Measurements from ENCODE around the gene RNLS. TPM values are rescaled to one million over a fixed set of nuclear protein-coding genes. Genes with fewer than 3 reads are reported as not detected.

RNLS gene
- total RNA-seq, 4 donors from 2014 or later: 7.8 to 37.2 (median 26.2) TPM

DNA sequence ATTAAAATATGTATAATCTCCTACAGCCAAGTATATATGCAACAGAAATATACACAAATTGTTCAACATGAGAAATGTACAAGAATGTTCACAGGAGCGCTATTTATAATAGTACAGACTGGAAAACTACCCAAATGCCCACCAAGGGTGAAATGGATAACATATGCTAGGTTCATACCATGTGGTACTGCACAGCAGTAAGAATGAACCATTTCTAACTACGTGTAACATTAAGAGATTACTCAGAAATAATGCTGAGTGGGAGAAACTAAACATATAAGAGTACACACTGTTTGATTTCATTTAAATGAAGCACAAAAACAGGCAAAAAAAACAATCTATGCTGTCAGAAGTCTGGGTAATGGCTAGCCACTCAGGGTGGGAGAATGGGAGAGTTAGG, 45.8 kb downstream of the RNLS start:
- DNase-seq (ENCODE audit: low spot score in 2 of 2): no peak
- peak overlapping the region; percentile 32 to 91 (median 68) for H3K27ac ChIP-seq
- no peaks in the 10 kb centered on the region for H3K9me3 ChIP-seq
- no peaks in the 10 kb centered on the region for H3K36me3 ChIP-seq
- H3K4me1 ChIP-seq: peaks cover 0 to 56% (median 16%) of the 10 kb centered on the region in 4 donors
- no peaks in the 10 kb centered on the region for H3K27me3 ChIP-seq
- TF ChIP-seq, protein P1, sequence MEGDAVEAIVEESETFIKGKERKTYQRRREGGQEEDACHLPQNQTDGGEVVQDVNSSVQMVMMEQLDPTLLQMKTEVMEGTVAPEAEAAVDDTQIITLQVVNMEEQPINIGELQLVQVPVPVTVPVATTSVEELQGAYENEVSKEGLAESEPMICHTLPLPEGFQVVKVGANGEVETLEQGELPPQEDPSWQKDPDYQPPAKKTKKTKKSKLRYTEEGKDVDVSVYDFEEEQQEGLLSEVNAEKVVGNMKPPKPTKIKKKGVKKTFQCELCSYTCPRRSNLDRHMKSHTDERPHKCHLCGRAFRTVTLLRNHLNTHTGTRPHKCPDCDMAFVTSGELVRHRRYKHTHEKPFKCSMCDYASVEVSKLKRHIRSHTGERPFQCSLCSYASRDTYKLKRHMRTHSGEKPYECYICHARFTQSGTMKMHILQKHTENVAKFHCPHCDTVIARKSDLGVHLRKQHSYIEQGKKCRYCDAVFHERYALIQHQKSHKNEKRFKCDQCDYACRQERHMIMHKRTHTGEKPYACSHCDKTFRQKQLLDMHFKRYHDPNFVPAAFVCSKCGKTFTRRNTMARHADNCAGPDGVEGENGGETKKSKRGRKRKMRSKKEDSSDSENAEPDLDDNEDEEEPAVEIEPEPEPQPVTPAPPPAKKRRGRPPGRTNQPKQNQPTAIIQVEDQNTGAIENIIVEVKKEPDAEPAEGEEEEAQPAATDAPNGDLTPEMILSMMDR (IDR thresholded peaks at IDR 0.05): no peak
- TF ChIP-seq EP300 (IDR thresholded peaks at IDR 0.05) (no peak), POLR2A (IDR thresholded peaks at IDR 0.05) (no peak)
- no peak overlapping the region for H3K4me3 ChIP-seq
- WGBS, 2 donors: 64 to 72% methylated on average over 2 of the region's 2 CpGs

DNA sequence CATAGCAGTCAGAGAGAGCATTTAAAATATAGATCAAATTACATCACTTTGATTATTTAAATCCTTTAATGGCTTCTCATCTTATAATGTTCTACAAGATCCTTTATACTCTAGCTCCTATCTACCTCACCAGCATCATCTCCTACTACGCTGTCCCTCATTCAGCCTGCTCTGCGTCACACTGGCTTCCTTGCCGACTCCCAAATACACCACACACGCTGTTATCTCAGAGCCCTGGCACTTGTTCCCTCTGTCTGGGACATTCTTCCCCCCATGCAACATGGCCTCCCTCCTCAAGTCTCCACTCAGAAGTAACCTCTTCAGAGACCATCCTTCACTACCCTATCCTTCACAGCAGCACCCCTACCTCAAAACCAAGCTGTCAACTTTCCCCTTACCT, 46.7 kb downstream of the RNLS start:
- peaks cover 0 to 47% (median 8%) of the 10 kb centered on the region in 4 donors for H3K4me1 ChIP-seq
- no peaks in the 10 kb centered on the region for H3K36me3 ChIP-seq
- H3K4me3 ChIP-seq: no peak overlapping the region
- TF ChIP-seq, protein P1 (IDR thresholded peaks at IDR 0.05): no peak
- TF ChIP-seq POLR2A (IDR thresholded peaks at IDR 0.05): no peak
- TF ChIP-seq EP300 (IDR thresholded peaks at IDR 0.05): no peak
- WGBS, 2 donors: 72 to 98% methylated on average over 4 of the region's 4 CpGs
- no peak for DNase-seq (ENCODE audit: low spot score in 2 of 2)
- H3K9me3 ChIP-seq: no peaks in the 10 kb centered on the region
- no peaks in the 10 kb centered on the region for H3K27me3 ChIP-seq
- peak overlapping the region in 2 of 4 donors; percentile 76 to 91 for H3K27ac ChIP-seq

DNA sequence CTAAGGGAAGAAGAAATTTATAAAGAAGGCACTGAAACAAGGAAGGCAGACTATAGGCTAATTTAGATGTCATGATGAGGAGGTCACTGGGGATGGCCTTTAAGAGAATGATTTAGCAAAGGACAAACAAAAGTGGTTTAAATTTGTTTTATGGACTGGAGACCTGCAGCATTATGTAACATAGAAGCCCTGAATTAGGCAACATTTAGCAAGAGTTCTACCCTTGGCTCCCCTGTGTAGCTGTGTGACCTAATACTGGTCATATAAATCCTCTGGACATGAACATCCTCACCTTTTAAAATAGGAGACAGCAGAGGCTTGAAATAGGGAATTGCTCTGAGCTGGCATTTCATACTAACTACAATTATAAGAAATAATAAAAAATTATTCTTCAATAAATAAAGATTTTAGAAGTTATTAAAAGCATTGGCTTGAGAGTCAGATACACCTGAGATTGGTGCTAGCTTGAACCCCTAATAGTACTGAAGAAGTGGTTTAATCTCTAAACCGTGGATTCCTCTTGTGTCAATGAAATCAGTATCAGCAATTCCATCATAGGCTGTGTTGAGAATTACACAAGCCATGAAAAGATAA, 48.9 kb downstream of the RNLS start:
- 98 to 100% methylated on average over 1 of the region's 1 CpG for whole genome bisulfite sequencing, 2 donors
- no peak for TF ChIP-seq EP300 (IDR thresholded peaks at IDR 0.05)
- no peak for TF ChIP-seq POLR2A (IDR thresholded peaks at IDR 0.05)
- TF ChIP-seq, protein P1 (IDR thresholded peaks at IDR 0.05): no peak
- Histone ChIP-seq H3K27me3 (no peaks in the 10 kb centered on the region), H3K9me3 (no peaks in the 10 kb centered on the region), H3K4me1 (peaks cover 0 to 25% (median 10%) of the 10 kb centered on the region in 4 donors), H3K36me3 (no peaks in the 10 kb centered on the region), H3K27ac (no peak overlapping the region), H3K4me3 (no peak overlapping the region)
- no peak for DNase-seq (ENCODE audit: low spot score in 2 of 2)

DNA sequence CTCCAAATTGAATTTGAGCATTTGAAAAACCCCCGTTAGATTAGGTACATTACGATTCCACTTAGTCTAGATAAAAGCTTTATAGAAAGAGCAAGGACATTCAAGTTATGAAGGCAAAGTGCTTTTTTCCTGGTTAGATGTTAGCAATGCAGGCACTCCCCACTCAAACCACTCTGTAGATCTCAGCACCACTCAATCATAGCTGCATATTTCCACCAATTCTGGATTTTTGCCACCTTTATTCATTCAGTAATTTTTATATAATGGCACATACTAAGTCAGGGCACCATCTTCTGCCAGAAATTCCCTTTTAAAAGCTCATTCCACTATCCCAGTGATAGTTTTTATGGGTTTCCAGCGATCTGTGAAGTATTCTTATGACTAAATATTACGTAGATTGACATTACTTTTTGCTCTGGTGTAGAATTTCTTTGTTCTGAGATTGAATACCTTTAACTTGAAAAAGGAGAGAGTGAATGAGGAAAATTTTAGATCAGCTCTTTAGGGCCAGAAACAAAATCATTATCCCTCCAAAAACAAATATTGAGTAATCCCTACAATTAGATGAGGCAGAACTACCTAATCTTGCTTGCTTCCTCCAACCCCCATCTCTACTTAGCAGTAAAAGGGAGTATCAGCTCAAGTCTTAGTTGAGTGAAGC, 51.6 kb downstream of the RNLS start:
- H3K4me3 ChIP-seq: no peak overlapping the region
- H3K27me3 ChIP-seq: no peaks in the 10 kb centered on the region
- H3K27ac ChIP-seq: peak overlapping the region in 1 of 4 donors; percentile 16
- no peak for DNase-seq (ENCODE audit: low spot score in 2 of 2)
- H3K9me3 ChIP-seq: no peaks in the 10 kb centered on the region
- WGBS, 2 donors: 54 to 63% methylated on average over 4 of the region's 4 CpGs
- H3K36me3 ChIP-seq: no peaks in the 10 kb centered on the region
- no peak for TF ChIP-seq EP300 (IDR thresholded peaks at IDR 0.05)
- TF ChIP-seq, protein P1 (IDR thresholded peaks at IDR 0.05): no peak
- no peak for TF ChIP-seq POLR2A (IDR thresholded peaks at IDR 0.05)
- H3K4me1 ChIP-seq: peaks cover 0 to 4% (median 0%) of the 10 kb centered on the region in 4 donors

DNA sequence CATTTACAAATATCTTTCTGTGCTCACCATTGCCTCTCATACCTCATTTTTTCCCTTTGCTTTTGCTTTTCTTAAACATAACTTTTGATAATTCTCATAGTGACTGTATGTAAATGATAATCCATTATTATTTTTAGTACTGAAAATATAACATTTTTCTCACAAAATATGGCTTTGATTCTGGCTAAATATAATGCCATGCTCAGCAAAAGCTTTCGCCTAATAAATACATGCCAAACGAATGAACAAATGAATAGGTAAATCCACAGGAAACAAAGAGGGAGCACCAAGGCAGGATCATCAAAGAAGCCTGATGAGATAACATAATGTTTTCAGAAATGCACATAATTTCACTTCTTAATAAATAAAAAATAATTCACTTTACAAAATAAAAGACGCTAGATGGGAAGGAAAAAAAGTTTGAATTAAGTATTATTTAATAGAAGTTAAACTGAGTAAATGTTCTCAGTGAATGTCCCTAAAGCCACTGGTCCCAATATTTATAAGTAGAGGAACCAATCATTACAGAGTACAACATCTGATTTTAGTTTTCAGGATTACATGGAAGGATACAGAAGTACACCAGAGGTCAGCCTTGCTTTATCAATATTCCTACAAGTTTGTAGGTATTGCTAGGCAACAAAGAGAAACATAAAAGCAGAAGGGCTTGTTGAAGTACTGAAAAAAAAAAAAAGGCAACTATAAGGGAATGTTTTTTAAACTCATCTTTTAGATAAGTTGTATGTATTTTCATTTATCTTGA, 52.3 kb downstream of the RNLS start:
- DNase-seq (ENCODE audit: low spot score in 2 of 2): no peak
- Histone ChIP-seq H3K27me3 (no peaks in the 10 kb centered on the region), H3K27ac (no peak overlapping the region), H3K9me3 (no peaks in the 10 kb centered on the region), H3K36me3 (no peaks in the 10 kb centered on the region), H3K4me1 (peaks cover 0 to 4% (median 0%) of the 10 kb centered on the region in 4 donors), H3K4me3 (no peak overlapping the region)
- WGBS, 2 donors: 60 to 83% methylated on average over 3 of the region's 3 CpGs
- TF ChIP-seq EP300 (IDR thresholded peaks at IDR 0.05) (no peak), POLR2A (IDR thresholded peaks at IDR 0.05) (no peak)
- TF ChIP-seq, protein P1 (IDR thresholded peaks at IDR 0.05): no peak

Data from tibial nerve (tissue), 4 donors.